ENCODE results near the gene SMARCC2.

Gene SMARCC2

DNA sequence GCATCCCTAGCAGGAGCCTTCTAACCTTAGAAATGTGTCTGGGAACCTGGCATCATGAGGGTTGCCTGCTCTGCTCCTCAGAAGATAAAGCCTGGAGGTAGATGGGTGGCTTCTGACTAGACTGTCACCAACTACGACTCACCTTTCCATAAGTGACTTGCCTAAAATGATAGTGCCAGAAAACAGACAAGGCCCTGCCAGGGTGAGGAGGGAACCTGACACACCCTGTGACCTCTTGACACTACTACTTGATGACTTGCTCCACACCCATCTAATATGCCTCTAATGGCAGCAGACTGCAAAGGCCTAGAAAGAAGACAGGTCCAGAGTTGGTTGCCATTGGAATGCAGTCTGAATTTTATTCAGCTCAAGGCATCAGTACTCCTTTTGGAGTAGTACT is 23.1 kb upstream of the SMARCC2 start:
- TF ChIP-seq, protein P1, sequence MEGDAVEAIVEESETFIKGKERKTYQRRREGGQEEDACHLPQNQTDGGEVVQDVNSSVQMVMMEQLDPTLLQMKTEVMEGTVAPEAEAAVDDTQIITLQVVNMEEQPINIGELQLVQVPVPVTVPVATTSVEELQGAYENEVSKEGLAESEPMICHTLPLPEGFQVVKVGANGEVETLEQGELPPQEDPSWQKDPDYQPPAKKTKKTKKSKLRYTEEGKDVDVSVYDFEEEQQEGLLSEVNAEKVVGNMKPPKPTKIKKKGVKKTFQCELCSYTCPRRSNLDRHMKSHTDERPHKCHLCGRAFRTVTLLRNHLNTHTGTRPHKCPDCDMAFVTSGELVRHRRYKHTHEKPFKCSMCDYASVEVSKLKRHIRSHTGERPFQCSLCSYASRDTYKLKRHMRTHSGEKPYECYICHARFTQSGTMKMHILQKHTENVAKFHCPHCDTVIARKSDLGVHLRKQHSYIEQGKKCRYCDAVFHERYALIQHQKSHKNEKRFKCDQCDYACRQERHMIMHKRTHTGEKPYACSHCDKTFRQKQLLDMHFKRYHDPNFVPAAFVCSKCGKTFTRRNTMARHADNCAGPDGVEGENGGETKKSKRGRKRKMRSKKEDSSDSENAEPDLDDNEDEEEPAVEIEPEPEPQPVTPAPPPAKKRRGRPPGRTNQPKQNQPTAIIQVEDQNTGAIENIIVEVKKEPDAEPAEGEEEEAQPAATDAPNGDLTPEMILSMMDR (IDR thresholded peaks at IDR 0.05) = no peak

DNA sequence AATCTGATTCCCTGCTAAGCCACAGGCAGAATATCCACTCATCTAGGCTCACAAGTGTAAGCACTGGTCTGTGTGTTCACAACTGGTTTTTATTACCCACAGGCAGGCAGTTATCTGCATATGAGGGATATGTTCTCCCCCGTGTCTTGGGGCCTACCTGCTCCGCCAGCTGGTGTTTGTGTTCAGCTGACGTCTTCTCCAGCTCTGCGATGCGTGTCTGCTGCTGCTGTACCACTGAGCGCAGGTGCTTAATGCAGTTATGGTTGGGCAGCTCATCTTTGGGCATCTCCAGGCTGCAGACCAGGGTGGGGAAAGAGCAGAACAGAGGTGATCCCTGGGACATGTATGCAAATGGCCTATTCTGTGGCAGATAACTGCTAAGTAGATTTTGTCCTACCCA is 18.7 kb upstream of the SMARCC2 start:
- TF ChIP-seq, protein P1 (IDR thresholded peaks at IDR 0.05) = no peak
- H3K4me3 ChIP-seq (ENCODE audit: low read depth in 1 of 2, low read length in 1 of 2) = no peak overlapping the region
- H3K4me1 ChIP-seq (ENCODE audit: control insufficient read depth in 1 of 2, insufficient read depth in 1 of 2, low read depth in 1 of 2, low read length in 1 of 2) = no peaks in the 10 kb centered on the region
- no peaks in the 10 kb centered on the region for H3K9me3 ChIP-seq
- no peaks in the 10 kb centered on the region for H3K27me3 ChIP-seq
- no peak overlapping the region for H3K27ac ChIP-seq
- peaks cover 91% of the 10 kb centered on the region for H3K36me3 ChIP-seq

More for the DNA sequence above, 23.1 kb upstream of the SMARCC2 start:
- Histone ChIP-seq H3K27me3 (no peaks in the 10 kb centered on the region), H3K4me3 (ENCODE audit: low read depth in 1 of 2, low read length in 1 of 2) (no peak overlapping the region), H3K27ac (no peak overlapping the region), H3K9me3 (no peaks in the 10 kb centered on the region), H3K4me1 (ENCODE audit: control insufficient read depth in 1 of 2, insufficient read depth in 1 of 2, low read depth in 1 of 2, low read length in 1 of 2) (no peaks in the 10 kb centered on the region), H3K36me3 (peaks cover 99% of the 10 kb centered on the region)

DNA sequence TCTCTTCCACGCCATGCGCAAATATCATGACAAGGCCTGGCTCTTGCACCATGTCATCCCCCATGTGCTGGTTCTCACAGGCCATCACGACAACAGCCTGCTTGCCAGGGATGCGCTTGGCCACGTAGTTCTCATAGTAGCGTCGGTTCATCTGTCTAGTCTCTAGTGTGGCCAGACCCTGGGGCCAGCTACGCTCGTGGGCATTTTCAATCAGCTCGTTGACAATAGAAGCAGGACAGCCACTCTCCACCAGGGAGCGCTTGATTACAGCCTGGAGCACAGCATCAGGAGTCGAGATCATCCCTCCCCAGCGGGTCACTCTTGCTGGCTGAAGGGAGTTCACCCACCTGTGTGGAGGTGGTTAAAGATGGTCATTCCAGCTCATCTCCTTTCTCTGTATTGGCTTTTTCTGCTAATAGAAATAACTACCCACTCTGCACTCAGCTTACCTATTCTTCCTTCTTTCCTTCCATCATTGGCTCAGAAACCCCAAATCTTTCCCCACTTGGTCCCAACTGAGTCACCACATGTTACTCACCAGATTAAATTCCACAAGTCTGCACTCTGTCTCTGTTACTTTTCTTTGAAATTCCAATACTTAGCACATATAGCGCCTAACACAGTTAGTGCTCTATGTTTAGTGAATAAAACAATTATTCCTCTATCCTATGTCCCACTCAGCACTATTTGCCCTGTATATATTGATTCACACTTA is 17.3 kb upstream of the SMARCC2 start:
- Histone ChIP-seq H3K27ac (no peak overlapping the region), H3K27me3 (no peaks in the 10 kb centered on the region), H3K4me3 (ENCODE audit: low read depth in 1 of 2, low read length in 1 of 2) (no peak overlapping the region), H3K36me3 (peaks cover 77% of the 10 kb centered on the region), H3K4me1 (ENCODE audit: control insufficient read depth in 1 of 2, insufficient read depth in 1 of 2, low read depth in 1 of 2, low read length in 1 of 2) (no peaks in the 10 kb centered on the region), H3K9me3 (no peaks in the 10 kb centered on the region)
- TF ChIP-seq, protein P1 (IDR thresholded peaks at IDR 0.05) = no peak

DNA sequence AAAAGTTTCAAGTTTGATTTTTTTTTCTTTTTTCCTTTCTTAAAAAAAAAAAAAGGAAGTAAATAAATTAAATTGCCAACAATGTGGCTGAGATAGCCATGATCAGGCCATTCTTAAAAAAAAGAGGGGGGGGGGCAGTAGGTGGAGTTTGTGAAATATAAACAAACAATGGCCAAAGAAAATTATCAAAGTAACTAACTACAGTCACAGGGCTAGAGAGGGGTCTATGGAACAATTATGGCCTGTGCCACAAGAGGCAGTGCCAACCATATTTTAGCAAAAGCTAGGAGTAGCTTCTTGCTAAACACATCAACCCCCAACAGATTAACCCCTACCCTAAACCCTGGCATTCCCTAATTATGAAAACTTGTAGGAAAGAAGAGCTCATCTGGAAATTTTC is 16.2 kb upstream of the SMARCC2 start:
- Histone ChIP-seq H3K4me1 (ENCODE audit: control insufficient read depth in 1 of 2, insufficient read depth in 1 of 2, low read depth in 1 of 2, low read length in 1 of 2) (no peaks in the 10 kb centered on the region), H3K36me3 (peaks cover 65% of the 10 kb centered on the region), H3K27ac (no peak overlapping the region), H3K27me3 (no peaks in the 10 kb centered on the region), H3K9me3 (no peaks in the 10 kb centered on the region), H3K4me3 (ENCODE audit: low read depth in 1 of 2, low read length in 1 of 2) (no peak overlapping the region)
- TF ChIP-seq, protein P1 (IDR thresholded peaks at IDR 0.05) = no peak

DNA sequence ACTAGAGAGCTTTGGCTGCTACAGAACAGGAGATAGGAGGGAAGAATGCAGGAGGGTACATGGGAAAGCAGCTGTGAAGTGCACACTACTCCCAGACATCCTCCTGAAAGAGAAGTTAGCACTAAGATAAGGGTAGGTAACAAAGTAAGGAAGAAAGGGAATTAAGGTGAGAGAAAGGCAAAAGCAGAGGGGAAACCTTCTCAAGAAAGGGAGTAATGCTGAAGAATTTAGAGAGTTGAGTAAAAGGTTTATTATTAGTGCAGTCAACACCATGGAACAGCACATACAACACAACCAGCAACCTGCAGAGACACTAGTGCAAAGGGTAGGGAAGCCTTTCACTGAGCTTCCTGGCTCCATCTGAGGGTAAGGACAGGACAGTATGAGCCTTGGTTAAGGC is 15.0 kb upstream of the SMARCC2 start:
- Histone ChIP-seq H3K9me3 (no peaks in the 10 kb centered on the region), H3K27ac (no peak overlapping the region), H3K27me3 (no peaks in the 10 kb centered on the region), H3K4me3 (ENCODE audit: low read depth in 1 of 2, low read length in 1 of 2) (no peak overlapping the region), H3K4me1 (ENCODE audit: control insufficient read depth in 1 of 2, insufficient read depth in 1 of 2, low read depth in 1 of 2, low read length in 1 of 2) (no peaks in the 10 kb centered on the region), H3K36me3 (peaks cover 54% of the 10 kb centered on the region)
- TF ChIP-seq, protein P1 (IDR thresholded peaks at IDR 0.05) = no peak
